Natural killer cell (primary cell): ENCODE measurements around the gene FADS6. TPM values are rescaled to one million over a fixed set of nuclear protein-coding genes. Genes with fewer than 3 reads are reported as not detected.

Experiments
- ATAC-seq, 3 donors: fragments of 150-1000 bp in 2 of 3; fragments of 200-7000 bp in 1 of 3; cut with Tn5 transposase; 1 replicate in 1 of 3; 2 replicates in 2 of 3; pipeline ENCODE4 v1.10.0; 2021; ENCODE audit warnings: mild to moderate bottlenecking in 2 of 3, moderate library complexity in 2 of 3
- DNase-seq, 2 donors: peaks; one replicate each; pipeline versions ENCODE4 v3.0.0 to v3.0.0-alpha.2; 2013 to 2021; ENCODE audit warnings: mixed read lengths in 1 of 2
- H3K27ac ChIP-seq: one replicate; pipeline ENCODE4 v1.5.1; 2013; ENCODE audit warnings: mild to moderate bottlenecking, low read length
- H3K27me3 ChIP-seq: one replicate; pipeline ENCODE4 v1.6.1; 2013; ENCODE audit warnings: low read length; ENCODE audit not compliant: control insufficient read depth, insufficient read depth
- H3K36me3 ChIP-seq: one replicate; pipeline ENCODE4 v1.6.1; 2013; ENCODE audit warnings: low read length; ENCODE audit not compliant: control insufficient read depth, insufficient read depth
- H3K4me1 ChIP-seq: one replicate; pipeline ENCODE4 v1.6.1; 2013; ENCODE audit warnings: low read length; ENCODE audit not compliant: control insufficient read depth, insufficient read depth
- H3K4me3 ChIP-seq: one replicate; pipeline ENCODE4 v1.5.1; 2013; ENCODE audit warnings: low read length
- H3K9me3 ChIP-seq: one replicate; pipeline ENCODE4 v1.6.1; 2013; ENCODE audit warnings: low read length; ENCODE audit not compliant: control insufficient read depth, insufficient read depth
- H3K27ac Mint-ChIP-seq, 2 donors: one replicate each; pipeline ENCODE4 v1.8.0; 2022; ENCODE audit warnings: mild to moderate bottlenecking in 2 of 2, mixed read lengths in 2 of 2, moderate library complexity in 1 of 2
- H3K27me3 Mint-ChIP-seq, 2 donors: one replicate each; pipeline ENCODE4 v1.8.0; 2022; ENCODE audit warnings: low read depth in 2 of 2, mixed read lengths in 2 of 2
- H3K36me3 Mint-ChIP-seq: one replicate; pipeline ENCODE4 v1.8.0; 2022; ENCODE audit warnings: mixed read lengths
- H3K4me1 Mint-ChIP-seq, 2 donors: one replicate each; pipeline ENCODE4 v1.8.0; 2022; ENCODE audit warnings: mixed read lengths in 2 of 2
- H3K4me3 Mint-ChIP-seq: one replicate; pipeline ENCODE4 v1.8.0; 2022; ENCODE audit warnings: mild to moderate bottlenecking, moderate library complexity, mixed read lengths
- H3K9me3 Mint-ChIP-seq, 2 donors: one replicate each; pipeline ENCODE4 v1.8.0; 2022; ENCODE audit warnings: mixed read lengths in 2 of 2
- CTCF ChIP-seq: fragments of 200-600 bp; IDR thresholded peaks from one replicate; pipeline ENCODE4 v1.8.0; 2022; ENCODE audit warnings: antibody characterized with exemption
- WGBS: methylation state at CpG from one replicate; pipeline ENCODE4 v1.1.7; 2013; ENCODE audit warnings: missing lambda C conversion rate; ENCODE audit not compliant: insufficient coverage; 5-methylcytosine and 5-hydroxymethylcytosine counted together
- intact Hi-C: fragments of 100-400 bp; cut with micrococcal nuclease; formaldehyde crosslinking; loops from one replicate; pipeline ENCODE4 v1.14.2; 2022
- total RNA-seq, 4 donors: library from RNA; stranded (reverse); fragments of 120-200 nt in 1 of 4; gene quantifications; one replicate each; pipeline versions ENCODE4 v1.2.3 to v1.2.4, GENCODE V29; 2013 to 2022

FADS6 gene
- total RNA-seq, 3 donors from 2014 or later (not counting 1 experiment from before 2014, with no cell fraction given) = not detected

- no peaks in the 10 kb centered on the region for H3K9me3 ChIP-seq
- peaks cover 38 to 63% of the 10 kb centered on the region in 2 donors for H3K27me3 Mint-ChIP-seq
- TF ChIP-seq CTCF = peak; percentile 40
- H3K27ac Mint-ChIP-seq = no peak within 1 kb of the TSS
- H3K27ac ChIP-seq = no peak within 1 kb of the TSS
- no peaks in the 10 kb centered on the region for H3K9me3 Mint-ChIP-seq
- DNase-seq (peak in 1 of 2 donors; percentile 59), ATAC-seq (peak in 2 of 3 donors; percentile 52 to 59)
- H3K4me3 ChIP-seq = no peak within 1 kb of the TSS
- 2% methylated on average over 72 of the region's 72 CpGs for WGBS
- no peaks in the 10 kb centered on the region for H3K36me3 Mint-ChIP-seq
- peaks cover 40% of the 10 kb centered on the region for H3K27me3 ChIP-seq
- intact Hi-C loops = no loop called here
- H3K4me3 Mint-ChIP-seq = peak within 1 kb of the TSS; percentile 60
- H3K36me3 ChIP-seq = no peaks in the 10 kb centered on the region
- H3K4me1 Mint-ChIP-seq = peaks cover under 1 to 25% of the 10 kb centered on the region in 2 donors
- H3K4me1 ChIP-seq = peaks cover 28% of the 10 kb centered on the region
Measured at GRCh38 chr17:74859459-74860228, 33.8 kb downstream of the FADS6 start, which contains the start of gene GRIN2C. TSS of gene GRIN2C (minus strand) at chr17:74859885. CDS start at chr17:74855092, 4,793 bp downstream.

GRCh38 chr17:74858672-74859458 is 34.6 kb downstream of the FADS6 start:
- intact Hi-C loops = no loop called here
- DNase-seq (no peak), ATAC-seq (no peak)
- peak overlapping the region; percentile 60 for H3K4me3 Mint-ChIP-seq
- H3K36me3 ChIP-seq = no peaks in the 10 kb centered on the region
- 58% methylated on average over 12 of the region's 12 CpGs for WGBS
- H3K4me1 Mint-ChIP-seq = peaks cover 0 to 27% of the 10 kb centered on the region in 2 donors
- peaks cover 42% of the 10 kb centered on the region for H3K27me3 ChIP-seq
- H3K27ac ChIP-seq = no peak overlapping the region
- TF ChIP-seq CTCF = no peak
- no peaks in the 10 kb centered on the region for H3K9me3 Mint-ChIP-seq
- H3K27ac Mint-ChIP-seq = no peak overlapping the region
- no peak overlapping the region for H3K4me3 ChIP-seq
- no peaks in the 10 kb centered on the region for H3K36me3 Mint-ChIP-seq
- peaks cover 27% of the 10 kb centered on the region for H3K4me1 ChIP-seq
- H3K9me3 ChIP-seq = no peaks in the 10 kb centered on the region
- H3K27me3 Mint-ChIP-seq = peaks cover 44 to 71% of the 10 kb centered on the region in 2 donors

- Mint-ChIP-seq H3K9me3 (no peaks in the 10 kb centered on the region), H3K36me3 (no peaks in the 10 kb centered on the region), H3K27ac (no peak overlapping the region), H3K4me1 (peaks cover 0 to 36% of the 10 kb centered on the region in 2 donors), H3K27me3 (peaks cover 56 to 75% of the 10 kb centered on the region in 2 donors), H3K4me3 (no peak overlapping the region)
- intact Hi-C loops = no loop called here
- no peak overlapping the region for H3K27ac ChIP-seq
- peaks cover 33% of the 10 kb centered on the region for H3K4me1 ChIP-seq
- no peaks in the 10 kb centered on the region for H3K9me3 ChIP-seq
- 88% methylated on average over 3 of the region's 4 CpGs for WGBS
- no peaks in the 10 kb centered on the region for H3K36me3 ChIP-seq
- ATAC-seq (no peak), DNase-seq (no peak)
- no peak overlapping the region for H3K4me3 ChIP-seq
- peaks cover 54% of the 10 kb centered on the region for H3K27me3 ChIP-seq
- no peak for TF ChIP-seq CTCF
Measured at GRCh38 chr17:74857191-74857590, 36.2 kb downstream of the FADS6 start.
